Neural cell (in vitro differentiated cells): ENCODE data around the gene PHTF2. TPM values are rescaled to one million over a fixed set of nuclear protein-coding genes. Genes with fewer than 3 reads are reported as not detected.
"Not testable (repeated sequence)": the region's sequence is repeated elsewhere in the genome, so short reads cannot be mapped to it uniquely, and the experiment has no call there.

Source experiments
- H2AFZ ChIP-seq: fragments of 200-600, 300-800 bp; sonication (generic), shearing (Covaris generic); 2 replicates; pipeline ENCODE4 v1.6.0; 2014; ENCODE audit warnings: low read depth, mild to moderate bottlenecking, antibody characterized with exemption, low read length, moderate library complexity
- H3F3A ChIP-seq: fragments of 200-600 bp; shearing (Covaris generic); 2 replicates; pipeline ENCODE4 v1.6.1; 2016; ENCODE audit warnings: mild to moderate bottlenecking, moderate library complexity, mixed read lengths, antibody characterized with exemption, low read length; ENCODE audit not compliant: insufficient read depth, poor library complexity, severe bottlenecking
- H3K27ac ChIP-seq: fragments of 200-600, 300-800 bp; sonication (generic), shearing (Covaris generic); 2 replicates; pipeline ENCODE4 v1.5.1; 2014; ENCODE audit warnings: mild to moderate bottlenecking, low read length, moderate library complexity
- H3K27me3 ChIP-seq: fragments of 300-800, 200-600 bp; sonication (generic), shearing (Covaris generic); 2 replicates; pipeline ENCODE4 v1.6.0; 2014; ENCODE audit warnings: mild to moderate bottlenecking, low read depth, low read length, moderate library complexity; ENCODE audit not compliant: insufficient read depth
- H3K36me3 ChIP-seq: fragments of 300-800, 200-600 bp; sonication (generic), shearing (Covaris generic); 2 replicates; pipeline ENCODE4 v1.5.1; 2014; ENCODE audit warnings: mild to moderate bottlenecking, antibody characterized with exemption, low read length, moderate library complexity; ENCODE audit not compliant: insufficient read depth
- H3K4me2 ChIP-seq: fragments of 300-800, 200-600 bp; sonication (generic), shearing (Covaris generic); 2 replicates; pipeline ENCODE4 v1.6.0; 2014; ENCODE audit warnings: mild to moderate bottlenecking, low read length
- H3K4me3 ChIP-seq: fragments of 300-800, 200-600 bp; sonication (generic), shearing (Covaris generic); 2 replicates; pipeline ENCODE4 v1.5.1; 2014; ENCODE audit warnings: mild to moderate bottlenecking, low read length, moderate library complexity
- H3K79me2 ChIP-seq: fragments of 200-600 bp; shearing (Covaris generic); replicated peaks from 2 replicates; pipeline ENCODE4 v1.6.0; 2014; ENCODE audit warnings: mild to moderate bottlenecking, low read length, moderate library complexity; ENCODE audit not compliant: insufficient read depth
- H3K9ac ChIP-seq: fragments of 300-800, 200-600 bp; sonication (generic), shearing (Covaris generic); 2 replicates; pipeline ENCODE4 v1.6.1; 2016; ENCODE audit warnings: mild to moderate bottlenecking, low read length, mixed read lengths
- H3K9me2 ChIP-seq: fragments of 200-600 bp; shearing (Covaris generic); 2 replicates; pipeline ENCODE4 v1.6.1; 2016; ENCODE audit warnings: mild to moderate bottlenecking, low read length, mixed read lengths; ENCODE audit not compliant: insufficient read depth
- H3K9me3 ChIP-seq: fragments of 200-600, 300-800 bp; sonication (generic), shearing (Covaris generic); 2 replicates; pipeline ENCODE4 v1.6.1; 2016; ENCODE audit warnings: mild to moderate bottlenecking, mixed run types, low read length, moderate library complexity, mixed read lengths
- H4K20me1 ChIP-seq: fragments of 200-600 bp; shearing (Covaris generic); 2 replicates; pipeline ENCODE4 v1.6.1; 2016; ENCODE audit warnings: mild to moderate bottlenecking, mixed run types; ENCODE audit not compliant: insufficient read depth
- CTCF ChIP-seq: fragments of 450-650 bp; IDR thresholded peaks from 2 replicates; pipeline ENCODE4 v1.5.1; 2014; ENCODE audit warnings: antibody characterized with exemption, mild to moderate bottlenecking, moderate library complexity; ENCODE audit not compliant: poor library complexity, severe bottlenecking
- EP300 ChIP-seq: fragments of 450-650 bp; conservative IDR thresholded peaks from 2 replicates; pipeline ENCODE4 v1.6.1; 2014; ENCODE audit warnings: antibody characterized with exemption, mild to moderate bottlenecking, moderate library complexity; ENCODE audit not compliant: poor library complexity, severe bottlenecking
- EZH2 ChIP-seq: fragments of 200-600, 300-800 bp; shearing (Covaris generic), sonication (generic); IDR thresholded peaks from 2 replicates; pipeline ENCODE4 v1.6.1; 2014; ENCODE audit warnings: antibody characterized with exemption, low read length, borderline replicate concordance, mild to moderate bottlenecking; ENCODE audit not compliant: insufficient read depth, poor library complexity, severe bottlenecking
- MXI1 ChIP-seq: fragments of 450-650 bp; conservative IDR thresholded peaks from 2 replicates; pipeline ENCODE4 v1.6.1; 2014; ENCODE audit warnings: antibody characterized with exemption, mild to moderate bottlenecking; ENCODE audit not compliant: poor library complexity, severe bottlenecking
- POLR2AphosphoS5 ChIP-seq: IDR thresholded peaks from 2 replicates; pipeline ENCODE4 v1.6.1; 2012
- RAD21 ChIP-seq: fragments of 450-650 bp; conservative IDR thresholded peaks from 2 replicates; pipeline ENCODE4 v1.6.1; 2014; ENCODE audit warnings: antibody characterized with exemption, mild to moderate bottlenecking, moderate library complexity
- REST ChIP-seq: IDR thresholded peaks from 2 replicates; pipeline ENCODE4 v1.6.1; 2012; ENCODE audit warnings: borderline replicate concordance
- SMC3 ChIP-seq: fragments of 450-650 bp; conservative IDR thresholded peaks from 2 replicates; pipeline ENCODE4 v1.6.1; 2014; ENCODE audit warnings: antibody characterized with exemption, mild to moderate bottlenecking, moderate library complexity; ENCODE audit not compliant: poor library complexity
- TAF1 ChIP-seq: IDR thresholded peaks from 2 replicates; pipeline ENCODE4 v1.6.1; 2012; ENCODE audit warnings: low read depth
- polyA plus RNA-seq: library from polyadenylated mRNA; depleted of rRNA; stranded (reverse); fragments of >200 nt; gene quantifications from 2 replicates; pipeline ENCODE4 v1.2.3, GENCODE V29; 2014

Gene PHTF2
- polyA plus RNA-seq, 1 donor from 2014 or later: 34.4 TPM

GRCh38 chr7:77831953-77832352 is 33.4 kb downstream of the PHTF2 start:
- Histone ChIP-seq H3K9me3 (no peaks in the 10 kb centered on the region), H2AFZ (no peak overlapping the region), H3K4me2 (no peak overlapping the region), H3K79me2 (no peaks in the 10 kb centered on the region), H3K27ac (no peak overlapping the region), H3F3A (no peaks in the 10 kb centered on the region), H3K4me3 (no peak overlapping the region), H4K20me1 (no peaks in the 10 kb centered on the region), H3K9ac (no peak overlapping the region), H3K27me3 (no peaks in the 10 kb centered on the region), H3K9me2 (no peaks in the 10 kb centered on the region), H3K36me3 (no peaks in the 10 kb centered on the region)
- TF ChIP-seq TAF1: no peak
- no peak for TF ChIP-seq RAD21
- TF ChIP-seq EP300: no peak
- TF ChIP-seq POLR2AphosphoS5: no peak
- TF ChIP-seq REST: no peak
- no peak for TF ChIP-seq SMC3
- no peak for TF ChIP-seq CTCF
- no peak for TF ChIP-seq EZH2
- TF ChIP-seq MXI1: no peak

- TF ChIP-seq EZH2 (no peak), CTCF (no peak), RAD21 (no peak), EP300 (no peak), SMC3 (no peak), REST (no peak), MXI1 (no peak), POLR2AphosphoS5 (no peak), TAF1 (no peak)
- no peaks in the 10 kb centered on the region for H3K9me3 ChIP-seq
- H3K9me2 ChIP-seq: no peaks in the 10 kb centered on the region
- no peak overlapping the region for H3K9ac ChIP-seq
- no peaks in the 10 kb centered on the region for H4K20me1 ChIP-seq
- H3F3A ChIP-seq: no peaks in the 10 kb centered on the region
- no peak overlapping the region for H3K4me3 ChIP-seq
- no peak overlapping the region for H3K4me2 ChIP-seq
- no peak overlapping the region for H3K27ac ChIP-seq
- no peaks in the 10 kb centered on the region for H3K27me3 ChIP-seq
- no peaks in the 10 kb centered on the region for H3K36me3 ChIP-seq
- H2AFZ ChIP-seq: no peak overlapping the region
- H3K79me2 ChIP-seq: peaks cover 3% of the 10 kb centered on the region
Measured at GRCh38 chr7:77833136-77833535, 34.6 kb downstream of the PHTF2 start.

GRCh38 chr7:77836425-77836824 is 37.9 kb downstream of the PHTF2 start:
- not testable (repeated sequence) for H3K9me2 ChIP-seq, H3K79me2 ChIP-seq, H3K27ac ChIP-seq, H3K27me3 ChIP-seq, H3K9ac ChIP-seq, H3F3A ChIP-seq, H4K20me1 ChIP-seq, H3K9me3 ChIP-seq, H2AFZ ChIP-seq, H3K36me3 ChIP-seq, H3K4me2 ChIP-seq, H3K4me3 ChIP-seq
